Measurements from ENCODE around the gene GARNL3. TPM values are rescaled to one million over a fixed set of nuclear protein-coding genes. Genes with fewer than 3 reads are reported as not detected.

The GARNL3 gene
- total RNA-seq, 6 experiments from 2014 or later, result 0.27 to 0.73 (median 0.57) TPM

DNA sequence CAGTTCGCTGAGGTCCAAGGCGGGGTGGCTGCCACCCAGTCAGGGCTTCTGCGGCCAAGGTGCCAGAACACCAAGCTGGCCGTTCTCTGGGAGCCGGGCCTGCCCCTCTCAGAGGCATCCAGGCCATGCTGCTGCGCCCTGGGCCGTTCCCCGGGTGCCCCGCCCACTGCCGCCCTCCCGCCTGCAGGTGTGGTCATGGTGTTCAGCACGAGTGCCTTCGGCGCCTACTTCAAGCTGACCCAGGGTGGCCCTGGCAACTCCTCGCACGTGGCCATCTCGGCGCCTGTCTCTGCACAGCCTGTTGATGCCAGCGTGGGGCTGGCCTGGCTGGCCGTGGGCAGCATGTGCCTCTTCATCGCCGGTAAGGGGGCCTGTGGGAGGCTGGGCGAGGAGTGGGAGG, 140.1 kb downstream of the GARNL3 start:
- Mint-ChIP-seq H3K27ac (no peak overlapping the region), H3K9me3 (no peaks in the 10 kb centered on the region), H3K4me1 (ENCODE audit: low read depth) (no peaks in the 10 kb centered on the region), H3K4me3 (no peak overlapping the region), H3K36me3 (ENCODE audit: low read depth) (no peaks in the 10 kb centered on the region), H3K27me3 (ENCODE audit: insufficient read depth) (no peaks in the 10 kb centered on the region)
- TF ChIP-seq, protein P1, sequence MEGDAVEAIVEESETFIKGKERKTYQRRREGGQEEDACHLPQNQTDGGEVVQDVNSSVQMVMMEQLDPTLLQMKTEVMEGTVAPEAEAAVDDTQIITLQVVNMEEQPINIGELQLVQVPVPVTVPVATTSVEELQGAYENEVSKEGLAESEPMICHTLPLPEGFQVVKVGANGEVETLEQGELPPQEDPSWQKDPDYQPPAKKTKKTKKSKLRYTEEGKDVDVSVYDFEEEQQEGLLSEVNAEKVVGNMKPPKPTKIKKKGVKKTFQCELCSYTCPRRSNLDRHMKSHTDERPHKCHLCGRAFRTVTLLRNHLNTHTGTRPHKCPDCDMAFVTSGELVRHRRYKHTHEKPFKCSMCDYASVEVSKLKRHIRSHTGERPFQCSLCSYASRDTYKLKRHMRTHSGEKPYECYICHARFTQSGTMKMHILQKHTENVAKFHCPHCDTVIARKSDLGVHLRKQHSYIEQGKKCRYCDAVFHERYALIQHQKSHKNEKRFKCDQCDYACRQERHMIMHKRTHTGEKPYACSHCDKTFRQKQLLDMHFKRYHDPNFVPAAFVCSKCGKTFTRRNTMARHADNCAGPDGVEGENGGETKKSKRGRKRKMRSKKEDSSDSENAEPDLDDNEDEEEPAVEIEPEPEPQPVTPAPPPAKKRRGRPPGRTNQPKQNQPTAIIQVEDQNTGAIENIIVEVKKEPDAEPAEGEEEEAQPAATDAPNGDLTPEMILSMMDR (IDR thresholded peaks at IDR 0.05), result no peak
- no peak for DNase-seq

DNA sequence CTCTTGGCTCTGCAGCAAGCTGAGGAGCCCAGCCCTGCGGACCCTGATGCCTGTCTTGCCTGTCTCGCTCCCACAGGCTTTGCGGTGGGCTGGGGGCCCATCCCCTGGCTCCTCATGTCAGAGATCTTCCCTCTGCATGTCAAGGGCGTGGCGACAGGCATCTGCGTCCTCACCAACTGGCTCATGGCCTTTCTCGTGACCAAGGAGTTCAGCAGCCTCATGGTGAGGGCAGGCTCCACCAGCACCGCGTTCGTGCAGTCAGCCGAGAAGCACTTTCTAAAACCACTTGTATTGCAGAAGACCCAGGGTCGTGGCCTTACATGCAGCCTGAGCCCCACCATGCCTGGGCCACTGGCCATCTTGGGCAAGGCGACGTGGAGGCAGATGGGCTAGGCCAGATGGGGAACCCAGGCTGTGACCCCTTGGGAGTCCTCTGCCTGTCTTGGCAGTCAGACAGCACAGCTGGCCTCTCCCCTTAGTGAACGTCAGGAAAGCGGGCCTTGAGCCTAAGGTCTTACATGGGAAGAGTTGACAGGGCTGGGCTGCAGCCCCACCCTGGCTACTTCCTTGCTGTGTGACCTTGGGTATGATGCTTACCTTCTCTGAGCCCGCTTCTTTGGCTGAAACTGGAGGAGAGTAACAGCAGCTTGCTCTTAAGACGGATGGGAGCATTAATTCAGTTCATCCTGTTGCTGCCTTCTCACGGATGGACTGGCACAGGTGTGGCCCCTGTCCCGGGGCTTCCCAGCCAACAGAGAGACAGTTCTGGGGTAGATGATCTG, 141.0 kb downstream of the GARNL3 start:
- no peak overlapping the region for H3K4me3 Mint-ChIP-seq
- H3K9me3 Mint-ChIP-seq, result no peaks in the 10 kb centered on the region
- H3K27me3 Mint-ChIP-seq (ENCODE audit: insufficient read depth), result no peaks in the 10 kb centered on the region
- no peaks in the 10 kb centered on the region for H3K4me1 Mint-ChIP-seq (ENCODE audit: low read depth)
- no peak for DNase-seq
- TF ChIP-seq, protein P1 (IDR thresholded peaks at IDR 0.05), result no peak
- no peaks in the 10 kb centered on the region for H3K36me3 Mint-ChIP-seq (ENCODE audit: low read depth)
- no peak overlapping the region for H3K27ac Mint-ChIP-seq

DNA sequence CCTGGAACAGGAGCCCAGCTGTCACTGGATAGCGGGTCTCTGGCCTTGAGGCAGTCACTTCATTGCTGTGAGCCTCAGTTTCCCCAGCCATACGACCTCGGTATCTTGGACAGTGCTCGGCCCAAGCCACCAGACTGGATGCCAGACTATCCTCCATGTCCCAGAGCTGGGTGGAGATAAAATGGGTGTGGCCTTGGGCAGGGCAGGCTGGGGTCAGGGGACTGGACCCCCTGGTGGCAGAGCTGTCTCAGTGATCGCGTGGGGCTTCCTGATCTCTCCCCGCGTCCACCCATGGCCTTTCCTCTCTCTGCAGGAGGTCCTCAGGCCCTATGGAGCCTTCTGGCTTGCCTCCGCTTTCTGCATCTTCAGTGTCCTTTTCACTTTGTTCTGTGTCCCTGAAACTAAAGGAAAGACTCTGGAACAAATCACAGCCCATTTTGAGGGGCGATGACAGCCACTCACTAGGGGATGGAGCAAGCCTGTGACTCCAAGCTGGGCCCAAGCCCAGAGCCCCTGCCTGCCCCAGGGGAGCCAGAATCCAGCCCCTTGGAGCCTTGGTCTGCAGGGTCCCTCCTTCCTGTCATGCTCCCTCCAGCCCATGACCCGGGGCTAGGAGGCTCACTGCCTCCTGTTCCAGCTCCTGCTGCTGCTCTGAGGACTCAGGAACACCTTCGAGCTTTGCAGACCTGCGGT, 142.4 kb downstream of the GARNL3 start:
- Mint-ChIP-seq H3K36me3 (ENCODE audit: low read depth) (no peaks in the 10 kb centered on the region), H3K4me3 (no peak overlapping the region), H3K9me3 (no peaks in the 10 kb centered on the region), H3K27me3 (ENCODE audit: insufficient read depth) (no peaks in the 10 kb centered on the region), H3K27ac (no peak overlapping the region), H3K4me1 (ENCODE audit: low read depth) (no peaks in the 10 kb centered on the region)
- TF ChIP-seq, protein P1 (IDR thresholded peaks at IDR 0.05), result no peak
- no peak for DNase-seq

DNA sequence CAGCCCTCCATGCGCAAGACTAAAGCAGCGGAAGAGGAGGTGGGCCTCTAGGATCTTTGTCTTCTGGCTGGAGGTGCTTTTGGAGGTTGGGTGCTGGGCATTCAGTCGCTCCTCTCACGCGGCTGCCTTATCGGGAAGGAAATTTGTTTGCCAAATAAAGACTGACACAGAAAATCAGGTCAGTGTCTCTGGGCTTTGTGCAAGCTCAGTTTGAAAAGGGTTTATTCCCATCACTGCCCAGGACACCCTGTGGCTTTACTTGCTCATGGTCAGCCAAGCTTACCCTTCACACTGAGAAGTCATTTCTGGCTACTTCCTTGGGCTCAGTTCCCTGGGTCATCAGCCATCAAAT, 142.9 kb downstream of the GARNL3 start:
- TF ChIP-seq, protein P1 (IDR thresholded peaks at IDR 0.05), result no peak
- H3K36me3 Mint-ChIP-seq (ENCODE audit: low read depth), result no peaks in the 10 kb centered on the region
- no peaks in the 10 kb centered on the region for H3K4me1 Mint-ChIP-seq (ENCODE audit: low read depth)
- H3K27me3 Mint-ChIP-seq (ENCODE audit: insufficient read depth), result no peaks in the 10 kb centered on the region; the same call in 1 of the 2 replicates
- DNase-seq, result no peak
- H3K4me3 Mint-ChIP-seq, result no peak overlapping the region
- no peaks in the 10 kb centered on the region for H3K9me3 Mint-ChIP-seq
- H3K27ac Mint-ChIP-seq, result no peak overlapping the region

DNA sequence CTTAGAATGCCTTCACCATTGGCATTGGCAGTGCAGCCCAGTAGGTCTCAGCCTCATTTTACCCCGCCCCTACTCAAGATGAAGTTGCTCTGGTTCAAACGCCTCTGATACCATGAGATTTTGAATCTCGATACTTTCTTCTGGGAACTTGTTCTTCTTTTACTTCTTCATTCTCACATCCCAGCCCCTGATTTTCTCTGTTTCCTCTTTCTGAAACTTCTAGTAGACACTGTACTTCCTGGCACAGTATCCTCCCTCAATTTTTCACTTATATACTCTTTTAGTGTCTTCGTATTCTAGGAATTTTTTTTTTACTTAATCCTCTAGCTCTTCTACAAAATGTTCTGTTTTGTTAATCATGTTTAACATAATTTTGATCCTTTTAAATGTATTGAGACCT, 146.5 kb downstream of the GARNL3 start:
- no peak overlapping the region for H3K4me3 Mint-ChIP-seq
- no peak overlapping the region for H3K27ac Mint-ChIP-seq
- no peak for DNase-seq
- no peaks in the 10 kb centered on the region; the same call in 1 of the 2 replicates for H3K27me3 Mint-ChIP-seq (ENCODE audit: insufficient read depth)
- 0 out of 2 replicates have a peak, but pooled peaks cover 4% of the 10 kb centered on the region for H3K36me3 Mint-ChIP-seq (ENCODE audit: low read depth)
- H3K4me1 Mint-ChIP-seq (ENCODE audit: low read depth), result peaks cover 2% of the 10 kb centered on the region; the same call in 1 of the 2 replicates
- TF ChIP-seq, protein P1 (IDR thresholded peaks at IDR 0.05), result no peak
- H3K9me3 Mint-ChIP-seq, result no peaks in the 10 kb centered on the region

Data from HFFc6 (cell line).